ENCODE results near the gene SHLD3. TPM values are rescaled to one million over a fixed set of nuclear protein-coding genes. Genes with fewer than 3 reads are reported as not detected.

Gene SHLD3
- total RNA-seq, 1 experiment from 2014 or later: 1.6 TPM

GRCh38 chr5:65630981-65631380 is 6.2 kb downstream of the SHLD3 start:
- POLR2A ChIA-PET (ENCODE audit: unreplicated experiment): no interaction called here
- H4K20me1 ChIP-seq (ENCODE audit: low read length): no peaks in the 10 kb centered on the region
- H3K9me3 ChIP-seq (ENCODE audit: low read length): no peaks in the 10 kb centered on the region
- H3K9ac ChIP-seq (ENCODE audit: low read length): no peak overlapping the region
- BruUV-seq (replicated peaks): no TSS peak
- H3K27ac ChIP-seq (ENCODE audit: low read length): no peak overlapping the region
- ATAC-seq (no peak), DNase-seq (no peak)
- TF ChIP-seq, protein P1, sequence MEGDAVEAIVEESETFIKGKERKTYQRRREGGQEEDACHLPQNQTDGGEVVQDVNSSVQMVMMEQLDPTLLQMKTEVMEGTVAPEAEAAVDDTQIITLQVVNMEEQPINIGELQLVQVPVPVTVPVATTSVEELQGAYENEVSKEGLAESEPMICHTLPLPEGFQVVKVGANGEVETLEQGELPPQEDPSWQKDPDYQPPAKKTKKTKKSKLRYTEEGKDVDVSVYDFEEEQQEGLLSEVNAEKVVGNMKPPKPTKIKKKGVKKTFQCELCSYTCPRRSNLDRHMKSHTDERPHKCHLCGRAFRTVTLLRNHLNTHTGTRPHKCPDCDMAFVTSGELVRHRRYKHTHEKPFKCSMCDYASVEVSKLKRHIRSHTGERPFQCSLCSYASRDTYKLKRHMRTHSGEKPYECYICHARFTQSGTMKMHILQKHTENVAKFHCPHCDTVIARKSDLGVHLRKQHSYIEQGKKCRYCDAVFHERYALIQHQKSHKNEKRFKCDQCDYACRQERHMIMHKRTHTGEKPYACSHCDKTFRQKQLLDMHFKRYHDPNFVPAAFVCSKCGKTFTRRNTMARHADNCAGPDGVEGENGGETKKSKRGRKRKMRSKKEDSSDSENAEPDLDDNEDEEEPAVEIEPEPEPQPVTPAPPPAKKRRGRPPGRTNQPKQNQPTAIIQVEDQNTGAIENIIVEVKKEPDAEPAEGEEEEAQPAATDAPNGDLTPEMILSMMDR (conservative IDR thresholded peaks at IDR 0.05; ENCODE audit: low read depth, low read length): no peak
- TF ChIP-seq EZH2 (IDR thresholded peaks at IDR 0.05; ENCODE audit: low read length, unreplicated experiment) (no peak), EZH2phosphoT487 (IDR thresholded peaks at IDR 0.05; ENCODE audit: borderline replicate concordance, low read length) (no peak)
- no peak overlapping the region for H2AFZ ChIP-seq (ENCODE audit: low read length)
- H3K79me2 ChIP-seq (ENCODE audit: low read length): peaks cover 20% of the 10 kb centered on the region
- H3K27me3 ChIP-seq (ENCODE audit: low read length): no peaks in the 10 kb centered on the region
- no peaks in the 10 kb centered on the region for H3K9me2 ChIP-seq (replicated peaks; ENCODE audit: low read length)
- H3K4me1 ChIP-seq (ENCODE audit: insufficient read depth, low read length): no peaks in the 10 kb centered on the region; the same call in 1 of the 2 replicates
- no peak overlapping the region for H3K4me2 ChIP-seq (ENCODE audit: low read length)
- intact Hi-C loops (cut with micrococcal nuclease): no loop called here
- no peaks in the 10 kb centered on the region for H3K36me3 ChIP-seq (ENCODE audit: low read depth, low read length)
- CTCF ChIA-PET: no interaction called here
- no peak overlapping the region for H3K4me3 ChIP-seq (ENCODE audit: low read length)
- no peaks in the 10 kb centered on the region for H3F3A ChIP-seq (ENCODE audit: low read length, unreplicated experiment)

GRCh38 chr5:65640240-65640639 is 15.4 kb downstream of the SHLD3 start:
- H4K20me1 ChIP-seq (ENCODE audit: low read length): no peaks in the 10 kb centered on the region
- ChIA-PET CTCF (no interaction called here), POLR2A (ENCODE audit: unreplicated experiment) (no interaction called here)
- intact Hi-C loops (cut with micrococcal nuclease): no loop called here
- H3K27ac ChIP-seq (ENCODE audit: low read length): no peak overlapping the region
- no peaks in the 10 kb centered on the region for H3K9me3 ChIP-seq (ENCODE audit: low read length)
- no peaks in the 10 kb centered on the region for H3K79me2 ChIP-seq (ENCODE audit: low read length)
- ATAC-seq: no peak
- TF ChIP-seq EZH2 (IDR thresholded peaks at IDR 0.05; ENCODE audit: low read length, unreplicated experiment) (no peak), EZH2phosphoT487 (IDR thresholded peaks at IDR 0.05; ENCODE audit: borderline replicate concordance, low read length) (no peak)
- TF ChIP-seq, protein P1 (conservative IDR thresholded peaks at IDR 0.05; ENCODE audit: low read depth, low read length): no peak
- H3K9ac ChIP-seq (ENCODE audit: low read length): no peak overlapping the region
- no peaks in the 10 kb centered on the region; the same call in 1 of the 2 replicates for H3K36me3 ChIP-seq (ENCODE audit: low read depth, low read length)
- H3F3A ChIP-seq (ENCODE audit: low read length, unreplicated experiment): no peaks in the 10 kb centered on the region
- H2AFZ ChIP-seq (ENCODE audit: low read length): no peak overlapping the region
- no peaks in the 10 kb centered on the region for H3K9me2 ChIP-seq (replicated peaks; ENCODE audit: low read length)
- no peak for DNase-seq
- no peaks in the 10 kb centered on the region for H3K27me3 ChIP-seq (ENCODE audit: low read length)
- no peak overlapping the region for H3K4me2 ChIP-seq (ENCODE audit: low read length)
- no peak overlapping the region for H3K4me3 ChIP-seq (ENCODE audit: low read length)
- H3K4me1 ChIP-seq (ENCODE audit: insufficient read depth, low read length): no peaks in the 10 kb centered on the region
- no TSS peak for BruUV-seq (replicated peaks)

- CTCF ChIA-PET: no interaction called here
- DNase-seq (no peak), ATAC-seq (no peak)
- Histone ChIP-seq H3K4me1 (ENCODE audit: insufficient read depth, low read length) (no peaks in the 10 kb centered on the region), H3K4me3 (ENCODE audit: low read length) (no peak overlapping the region), H3K4me2 (ENCODE audit: low read length) (no peak overlapping the region), H3K79me2 (ENCODE audit: low read length) (no peaks in the 10 kb centered on the region), H2AFZ (ENCODE audit: low read length) (no peak overlapping the region), H3K36me3 (ENCODE audit: low read depth, low read length) (no peaks in the 10 kb centered on the region), H3K9me3 (ENCODE audit: low read length) (no peaks in the 10 kb centered on the region), H3K27me3 (ENCODE audit: low read length) (no peaks in the 10 kb centered on the region), H4K20me1 (ENCODE audit: low read length) (no peaks in the 10 kb centered on the region), H3F3A (ENCODE audit: low read length, unreplicated experiment) (no peaks in the 10 kb centered on the region), H3K27ac (ENCODE audit: low read length) (no peak overlapping the region), H3K9me2 (replicated peaks; ENCODE audit: low read length) (no peaks in the 10 kb centered on the region), H3K9ac (ENCODE audit: low read length) (no peak overlapping the region)
- intact Hi-C loops (cut with micrococcal nuclease): no loop called here
- POLR2A ChIA-PET (ENCODE audit: unreplicated experiment): no interaction called here
- TF ChIP-seq EZH2 (IDR thresholded peaks at IDR 0.05; ENCODE audit: low read length, unreplicated experiment): no peak
- TF ChIP-seq EZH2phosphoT487 (IDR thresholded peaks at IDR 0.05; ENCODE audit: borderline replicate concordance, low read length): no peak
- TF ChIP-seq, protein P1 (conservative IDR thresholded peaks at IDR 0.05; ENCODE audit: low read depth, low read length): no peak
- no TSS peak for BruUV-seq (replicated peaks)
Measured at GRCh38 chr5:65646938-65647337, 22.1 kb downstream of the SHLD3 start.

Measured in PC-3 (cell line).